ENCODE results near the gene ASB10.

ASB10 gene

DNA sequence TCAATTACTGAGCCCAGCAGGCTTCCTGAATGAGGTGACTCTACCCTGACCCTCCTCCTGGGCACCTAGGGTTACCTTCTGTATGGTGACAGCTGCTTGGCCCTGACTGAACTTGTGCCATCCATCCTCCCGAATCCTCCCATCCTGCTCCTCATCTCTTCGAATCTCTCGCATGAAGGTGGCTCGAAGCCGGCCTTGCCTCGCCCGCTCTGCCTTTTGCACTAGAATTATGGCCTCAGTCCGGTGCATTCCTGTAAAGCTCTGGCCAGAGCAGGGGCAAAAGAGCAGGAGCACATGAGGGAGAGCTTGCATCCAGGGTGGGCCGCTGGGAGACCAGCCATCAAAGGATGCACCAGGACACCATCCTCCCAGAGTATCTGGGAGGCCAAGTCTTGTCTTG lies 15.8 kb upstream of the ASB10 start:
- Histone ChIP-seq H3K4me1 (peaks cover 15% of the 10 kb centered on the region), H3K27ac (no peak overlapping the region), H3K27me3 (peaks cover 18% of the 10 kb centered on the region; the same call in 1 of the 2 replicates), H3K4me2 (no peak overlapping the region), H3K36me3 (no peaks in the 10 kb centered on the region), H4K20me1 (no peaks in the 10 kb centered on the region), H3K4me3 (no peak overlapping the region), H3K9me3 (no peaks in the 10 kb centered on the region), H3K9ac (no peak overlapping the region)
- TF ChIP-seq Cebpa-rat (IDR thresholded peaks at IDR 0.05) = no peak

DNA sequence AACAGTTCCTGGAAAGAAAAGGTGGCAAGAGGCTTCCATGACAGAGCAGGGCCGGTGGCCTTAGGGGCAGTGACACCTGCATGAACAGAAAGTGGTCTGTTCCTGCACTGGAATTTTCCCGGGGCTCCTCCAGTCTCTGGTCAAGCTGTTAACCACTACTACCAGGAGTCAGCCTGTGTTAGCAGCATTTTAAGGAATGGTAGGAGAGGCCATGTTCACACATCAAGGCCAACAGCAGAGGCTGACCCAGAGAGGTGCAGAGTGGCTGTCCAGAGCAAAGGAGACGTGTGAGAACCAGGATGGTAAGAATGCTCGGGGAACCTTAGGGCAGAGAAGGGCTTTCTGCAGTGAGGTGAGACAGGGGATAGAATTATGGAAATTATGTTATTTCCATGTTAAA lies 14.7 kb upstream of the ASB10 start:
- no peaks in the 10 kb centered on the region for H3K36me3 ChIP-seq
- H4K20me1 ChIP-seq = no peaks in the 10 kb centered on the region
- H3K4me3 ChIP-seq = no peak overlapping the region
- TF ChIP-seq Cebpa-rat (IDR thresholded peaks at IDR 0.05) = no peak
- H3K27me3 ChIP-seq = peaks cover 29% of the 10 kb centered on the region
- peaks cover 4% of the 10 kb centered on the region for H3K4me1 ChIP-seq
- no peak overlapping the region for H3K9ac ChIP-seq
- no peaks in the 10 kb centered on the region for H3K9me3 ChIP-seq
- no peak overlapping the region for H3K4me2 ChIP-seq
- H3K27ac ChIP-seq = no peak overlapping the region

GRCh38 chr7:151201344-151201743 lies 14.3 kb upstream of the ASB10 start:
- Histone ChIP-seq H3K9ac (no peak overlapping the region), H3K27me3 (peaks cover 33% of the 10 kb centered on the region), H3K4me1 (no peaks in the 10 kb centered on the region; the same call in 1 of the 2 replicates), H3K36me3 (no peaks in the 10 kb centered on the region), H4K20me1 (no peaks in the 10 kb centered on the region; the same call in 1 of the 2 replicates), H3K4me2 (no peak overlapping the region), H3K27ac (no peak overlapping the region), H3K9me3 (no peaks in the 10 kb centered on the region), H3K4me3 (no peak overlapping the region)
- TF ChIP-seq Cebpa-rat (IDR thresholded peaks at IDR 0.05) = no peak

DNA sequence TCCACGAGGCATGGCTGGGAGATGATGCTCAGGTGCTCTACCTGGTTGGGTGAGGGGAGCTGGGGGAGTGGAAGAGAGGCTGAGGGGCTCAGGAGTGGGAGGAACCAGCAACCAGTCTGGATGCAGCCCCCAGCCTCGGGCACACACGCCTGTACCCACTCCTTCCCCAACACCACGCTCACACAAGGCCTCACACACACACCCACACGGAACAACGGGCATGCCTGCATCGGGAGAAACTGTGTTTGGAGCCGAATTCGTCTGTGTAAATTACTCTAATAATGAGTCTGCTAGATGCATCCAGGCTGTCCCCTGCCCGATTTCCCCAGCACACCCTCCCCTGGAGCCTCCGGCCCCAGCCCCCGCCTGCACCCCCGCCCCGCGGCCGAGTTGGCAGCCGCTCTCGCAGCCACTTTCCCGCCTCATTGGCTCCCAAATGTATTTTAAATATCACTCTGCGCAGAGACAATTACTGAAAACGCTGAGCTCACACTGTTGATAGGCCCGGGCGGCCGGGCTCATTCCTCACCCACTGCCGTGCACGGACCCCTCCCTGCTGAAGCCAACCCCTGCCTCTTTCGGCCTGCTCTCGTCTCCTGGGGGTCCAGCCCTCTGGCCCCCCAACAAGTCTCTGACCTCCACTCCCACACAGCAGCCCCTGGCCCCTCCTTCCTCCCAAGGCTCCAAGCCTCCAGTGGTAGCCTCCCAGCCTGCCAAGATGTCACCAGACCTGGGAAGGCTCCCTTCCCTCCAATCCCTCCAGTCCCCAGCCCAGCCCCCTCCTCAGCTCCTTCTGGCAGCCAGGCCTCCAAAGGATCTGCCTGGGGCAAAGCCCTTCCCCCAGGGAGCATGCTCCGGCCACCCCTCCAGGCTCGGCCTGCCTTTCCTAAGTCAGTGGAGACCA lies 12.1 kb upstream of the ASB10 start:
- Histone ChIP-seq H3K36me3 (no peaks in the 10 kb centered on the region), H3K4me1 (no peaks in the 10 kb centered on the region), H3K27me3 (peaks cover 53% of the 10 kb centered on the region), H3K4me3 (no peak overlapping the region), H3K27ac (no peak overlapping the region), H3K9me3 (no peaks in the 10 kb centered on the region), H4K20me1 (no peaks in the 10 kb centered on the region; the same call in 1 of the 2 replicates), H3K9ac (no peak overlapping the region), H3K4me2 (no peak overlapping the region)
- no peak for TF ChIP-seq Cebpa-rat (IDR thresholded peaks at IDR 0.05)

- Histone ChIP-seq H3K4me3 (no peak overlapping the region), H3K36me3 (no peaks in the 10 kb centered on the region), H4K20me1 (peaks cover 4% of the 10 kb centered on the region; the same call in 1 of the 2 replicates), H3K9me3 (no peaks in the 10 kb centered on the region), H3K9ac (no peak overlapping the region), H3K27ac (no peak overlapping the region), H3K27me3 (peaks cover 54% of the 10 kb centered on the region), H3K4me1 (no peaks in the 10 kb centered on the region), H3K4me2 (no peak overlapping the region)
- TF ChIP-seq Cebpa-rat (IDR thresholded peaks at IDR 0.05) = no peak
Measured at GRCh38 chr7:151197932-151198331, 10.9 kb upstream of the ASB10 start.

- no peak overlapping the region for H3K4me2 ChIP-seq
- no peak overlapping the region for H3K4me3 ChIP-seq
- H3K36me3 ChIP-seq = no peaks in the 10 kb centered on the region
- no peaks in the 10 kb centered on the region for H3K9me3 ChIP-seq
- no peak for TF ChIP-seq Cebpa-rat (IDR thresholded peaks at IDR 0.05)
- peaks cover 64% of the 10 kb centered on the region for H3K27me3 ChIP-seq
- H3K4me1 ChIP-seq = no peaks in the 10 kb centered on the region
- H4K20me1 ChIP-seq = peaks cover 25% of the 10 kb centered on the region; the same call in 1 of the 2 replicates
- no peak overlapping the region for H3K27ac ChIP-seq
- H3K9ac ChIP-seq = no peak overlapping the region
Measured at GRCh38 chr7:151195616-151196450, 8.8 kb upstream of the ASB10 start.

- no peaks in the 10 kb centered on the region for H3K36me3 ChIP-seq
- no peak overlapping the region for H3K4me3 ChIP-seq
- H4K20me1 ChIP-seq = peaks cover 40% of the 10 kb centered on the region; the same call in 1 of the 2 replicates
- no peak for TF ChIP-seq Cebpa-rat (IDR thresholded peaks at IDR 0.05)
- H3K27me3 ChIP-seq = peaks cover 78% of the 10 kb centered on the region
- H3K4me1 ChIP-seq = peaks cover 7% of the 10 kb centered on the region
- no peaks in the 10 kb centered on the region for H3K9me3 ChIP-seq
- H3K27ac ChIP-seq = no peak overlapping the region
- no peak overlapping the region for H3K9ac ChIP-seq
- no peak overlapping the region for H3K4me2 ChIP-seq
Measured at GRCh38 chr7:151194188-151194587, 7.1 kb upstream of the ASB10 start.

DNA sequence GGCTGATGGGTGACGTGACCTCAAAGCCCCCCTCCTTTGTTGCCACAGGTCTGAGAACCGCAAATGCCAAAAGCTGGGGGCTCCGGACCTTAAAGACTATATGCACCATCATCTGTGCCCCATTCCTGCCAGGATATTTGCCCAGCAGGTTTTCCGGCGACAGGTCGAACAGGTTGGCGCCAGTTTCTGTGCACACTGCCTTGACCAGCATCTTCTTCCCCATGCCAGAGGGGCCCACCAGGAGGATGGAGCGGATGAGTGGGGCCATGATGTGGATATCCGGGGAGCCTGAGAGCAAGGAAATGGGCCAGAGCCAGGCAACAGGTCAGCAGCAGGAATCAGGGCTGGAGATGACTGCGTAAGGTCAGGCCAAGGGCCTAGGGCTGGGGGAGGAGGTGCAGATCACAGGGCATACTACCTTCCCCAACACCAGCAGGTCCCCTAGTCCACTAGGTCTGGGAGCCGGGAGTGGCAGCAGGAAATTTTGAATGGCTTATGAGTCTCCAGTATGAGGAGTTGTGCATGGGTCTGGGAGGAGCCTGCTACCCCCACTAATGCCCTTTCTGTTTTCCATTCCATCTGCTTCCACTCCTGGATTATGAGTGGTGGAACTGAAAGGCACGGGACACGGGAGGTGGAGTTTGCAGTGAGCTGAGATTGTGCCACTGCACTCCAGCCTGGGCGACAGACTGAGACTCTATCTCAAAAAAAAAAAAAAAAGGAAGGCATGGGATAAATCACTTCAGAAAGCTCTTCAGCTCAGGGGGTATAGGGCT lies 6.3 kb upstream of the ASB10 start:
- peaks cover 73% of the 10 kb centered on the region for H3K27me3 ChIP-seq
- no peak for TF ChIP-seq Cebpa-rat (IDR thresholded peaks at IDR 0.05)

GRCh38 chr7:151192002-151192539 lies 5.0 kb upstream of the ASB10 start:
- Histone ChIP-seq H3K27me3 (peaks cover 67% of the 10 kb centered on the region), H3K36me3 (no peaks in the 10 kb centered on the region), H4K20me1 (peaks cover 56% of the 10 kb centered on the region), H3K4me2 (no peak overlapping the region), H3K9ac (no peak overlapping the region), H3K27ac (no peak overlapping the region), H3K4me1 (peaks cover 26% of the 10 kb centered on the region), H3K4me3 (no peak overlapping the region), H3K9me3 (no peaks in the 10 kb centered on the region)
- TF ChIP-seq Cebpa-rat (IDR thresholded peaks at IDR 0.05) = no peak

More for the DNA sequence above, 6.3 kb upstream of the ASB10 start:
- Histone ChIP-seq H3K4me3 (no peak overlapping the region), H3K9ac (no peak overlapping the region), H3K4me1 (peaks cover 13% of the 10 kb centered on the region), H3K4me2 (no peak overlapping the region), H3K27ac (no peak overlapping the region), H3K9me3 (no peaks in the 10 kb centered on the region), H4K20me1 (peaks cover 42% of the 10 kb centered on the region; the same call in 1 of the 2 replicates), H3K36me3 (no peaks in the 10 kb centered on the region)
